Measurements from ENCODE around the gene LEPROT.

- no peak for TF ChIP-seq SIN3A (IDR thresholded peaks at IDR 0.05; ENCODE audit: borderline replicate concordance, insufficient read depth, low read length)
- TF ChIP-seq TAF1 (IDR thresholded peaks at IDR 0.05; ENCODE audit: borderline replicate concordance, insufficient read depth, low read length), result no peak
- no peak for TF ChIP-seq POLR2AphosphoS5 (IDR thresholded peaks at IDR 0.05; ENCODE audit: low read depth, low read length)
- no peak for TF ChIP-seq REST (IDR thresholded peaks at IDR 0.05; ENCODE audit: insufficient read depth in 1 of 2, low read depth in 2 of 2, low read length in 2 of 2)
Observed at GRCh38 chr1:65480684-65481405, 60.4 kb downstream of the LEPROT start.

Data from PFSK-1 (cell line).